H9 (cell line): Measurements from ENCODE around the gene PDE8A. TPM values are rescaled to one million over a fixed set of nuclear protein-coding genes. Genes with fewer than 3 reads are reported as not detected.

ENCODE experiments used
- DNase-seq: peaks from one replicate; pipeline ENCODE4 v3.0.0-alpha.2; 2017
- H2AFZ ChIP-seq: one replicate; pipeline ENCODE4 v1.6.1; 2013; ENCODE audit warnings: mild to moderate bottlenecking, low read length, control low read depth, moderate library complexity
- H2AK5ac ChIP-seq: 2 replicates; pipeline ENCODE4 v1.6.1; 2013; ENCODE audit warnings: low read length, control low read depth, mixed read lengths; ENCODE audit not compliant: insufficient read length
- H2BK120ac ChIP-seq: one replicate; pipeline ENCODE4 v1.6.1; 2013; ENCODE audit warnings: low read depth, mild to moderate bottlenecking, low read length, control low read depth, inconsistent platforms; ENCODE audit not compliant: poor library complexity, severe bottlenecking
- H2BK12ac ChIP-seq: 2 replicates; pipeline ENCODE4 v1.6.1; 2013; ENCODE audit warnings: low read length, control low read depth, mixed read lengths, low read depth; ENCODE audit not compliant: insufficient read length
- H2BK15ac ChIP-seq: 2 replicates; pipeline ENCODE4 v1.6.1; 2013; ENCODE audit warnings: low read depth, low read length, control low read depth
- H2BK20ac ChIP-seq: one replicate; pipeline ENCODE4 v1.6.1; 2013; ENCODE audit warnings: low read depth, mild to moderate bottlenecking, low read length, control low read depth, inconsistent platforms; ENCODE audit not compliant: poor library complexity, severe bottlenecking
- H2BK5ac ChIP-seq: 2 replicates; pipeline ENCODE4 v1.6.1; 2013; ENCODE audit warnings: low read length, control low read depth, mixed read lengths; ENCODE audit not compliant: insufficient read length
- H3K14ac ChIP-seq: 2 replicates; pipeline ENCODE4 v1.6.1; 2013; ENCODE audit warnings: low read length, control low read depth; ENCODE audit not compliant: insufficient read depth
- H3K18ac ChIP-seq: 2 replicates; pipeline ENCODE4 v1.6.1; 2013; ENCODE audit warnings: low read depth, mild to moderate bottlenecking, mixed read lengths, low read length, control low read depth; ENCODE audit not compliant: insufficient read length
- H3K23ac ChIP-seq: 2 replicates; pipeline ENCODE4 v1.6.1; 2013; ENCODE audit warnings: low read length, control low read depth, mixed read lengths, low read depth; ENCODE audit not compliant: insufficient read length
- H3K23me2 ChIP-seq: 2 replicates; pipeline ENCODE4 v1.6.1; 2013; ENCODE audit warnings: low read depth, mild to moderate bottlenecking, mixed read lengths, low read length, control low read depth; ENCODE audit not compliant: insufficient read length, poor library complexity, severe bottlenecking
- H3K27ac ChIP-seq: 2 replicates; pipeline ENCODE4 v1.5.1; 2013; ENCODE audit warnings: low read length, control low read depth, mixed read lengths, low read depth; ENCODE audit not compliant: insufficient read length
- H3K27me3 ChIP-seq: 2 replicates; pipeline ENCODE4 v1.6.1; 2013; ENCODE audit warnings: low read length, control low read depth, inconsistent platforms; ENCODE audit not compliant: insufficient read depth
- H3K4ac ChIP-seq: 2 replicates; pipeline ENCODE4 v1.6.1; 2013; ENCODE audit warnings: low read depth, mild to moderate bottlenecking, control low read depth, inconsistent platforms, low read length, moderate library complexity
- H3K4me1 ChIP-seq: 2 replicates; pipeline ENCODE4 v1.6.1; 2013; ENCODE audit warnings: low read length, control low read depth, inconsistent platforms; ENCODE audit not compliant: insufficient read depth
- H3K4me2 ChIP-seq: 2 replicates; pipeline ENCODE4 v1.6.1; 2013; ENCODE audit warnings: low read length, control low read depth, mixed read lengths; ENCODE audit not compliant: insufficient read length, insufficient read depth
- H3K56ac ChIP-seq: 2 replicates; pipeline ENCODE4 v1.6.1; 2013; ENCODE audit warnings: low read depth, mild to moderate bottlenecking, mixed read lengths, low read length, control low read depth; ENCODE audit not compliant: insufficient read length
- H3K79me1 ChIP-seq: 2 replicates; pipeline ENCODE4 v1.6.1; 2013; ENCODE audit warnings: low read depth, mild to moderate bottlenecking, moderate library complexity, low read length, control low read depth, inconsistent platforms; ENCODE audit not compliant: insufficient read depth, poor library complexity, severe bottlenecking
- H3K79me2 ChIP-seq: 2 replicates; pipeline ENCODE4 v1.6.1; 2013; ENCODE audit warnings: low read length, control low read depth, inconsistent platforms; ENCODE audit not compliant: insufficient read depth
- H3K9ac ChIP-seq: 2 replicates; pipeline ENCODE4 v1.6.1; 2013; ENCODE audit warnings: low read length, control low read depth, mixed read lengths; ENCODE audit not compliant: insufficient read length; ENCODE audit errors: extremely low read depth
- H3K9me3 ChIP-seq: one replicate; pipeline ENCODE4 v1.6.1; 2013; ENCODE audit warnings: low read depth, low read length, inconsistent platforms; ENCODE audit not compliant: control insufficient read depth
- H3T11ph ChIP-seq: one replicate; pipeline ENCODE4 v1.6.1; 2013; ENCODE audit warnings: mild to moderate bottlenecking, low read length, control low read depth, inconsistent platforms
- H4K20me1 ChIP-seq: one replicate; pipeline ENCODE4 v1.6.1; 2013; ENCODE audit not compliant: control insufficient read depth, insufficient read length, insufficient read depth
- H4K5ac ChIP-seq: 2 replicates; pipeline ENCODE4 v1.6.1; 2013; ENCODE audit warnings: low read depth, mild to moderate bottlenecking, mixed read lengths, low read length, control low read depth; ENCODE audit not compliant: insufficient read length
- H4K8ac ChIP-seq: replicated peaks from 2 replicates; pipeline ENCODE4 v1.6.1; 2013; ENCODE audit warnings: low read length, control low read depth, mixed read lengths, low read depth; ENCODE audit not compliant: insufficient read length
- H4K91ac ChIP-seq: 2 replicates; pipeline ENCODE4 v1.6.1; 2013; ENCODE audit warnings: low read depth, mild to moderate bottlenecking, moderate library complexity, mixed read lengths, low read length, control low read depth; ENCODE audit not compliant: insufficient read length
- H3K27ac Mint-ChIP-seq, 3 experiments: 2 replicates in 2 of 3; 3 replicates in 1 of 3; pipeline ENCODE4 v1.8.0; 2020 to 2021; ENCODE audit warnings: mixed read lengths in 3 of 3, mild to moderate bottlenecking in 1 of 3, moderate library complexity in 1 of 3
- H3K27me3 Mint-ChIP-seq: 2 replicates; pipeline ENCODE4 v1.8.0; 2021; ENCODE audit warnings: low read depth, mild to moderate bottlenecking, moderate library complexity, mixed read lengths
- H3K36me3 Mint-ChIP-seq, 3 experiments: 2 replicates in 2 of 3; 3 replicates in 1 of 3; pipeline ENCODE4 v1.8.0; 2020 to 2021; ENCODE audit warnings: low read depth in 3 of 3, mixed read lengths in 3 of 3; ENCODE audit not compliant: insufficient read depth in 1 of 3
- H3K4me1 Mint-ChIP-seq, 2 experiments: 2 replicates each; pipeline ENCODE4 v1.8.0; 2020; ENCODE audit warnings: mixed read lengths in 2 of 2
- H3K4me3 Mint-ChIP-seq, 2 experiments: 2 replicates in 1 of 2; 3 replicates in 1 of 2; pipeline ENCODE4 v1.8.0; 2020 to 2021; ENCODE audit warnings: mild to moderate bottlenecking in 2 of 2, mixed read lengths in 2 of 2, moderate library complexity in 1 of 2
- H3K9me3 Mint-ChIP-seq, 2 experiments: 2 replicates in 1 of 2; 3 replicates in 1 of 2; pipeline ENCODE4 v1.8.0; 2020; ENCODE audit warnings: mild to moderate bottlenecking in 2 of 2, mixed read lengths in 2 of 2, moderate library complexity in 1 of 2
- CTCF ChIP-seq: fragments of 200-600 bp; sonication (generic); conservative IDR thresholded peaks from 3 replicates; pipeline ENCODE4 v1.8.0; 2021; ENCODE audit warnings: antibody characterized with exemption, mild to moderate bottlenecking
- WGBS: extraction: QIAGEN DNeasy Blood & Tissue Kit; methylation state at CpG from one replicate; pipeline ENCODE4 v1.1.7; 2013; ENCODE audit warnings: missing lambda C conversion rate, low lambda C conversion rate, mixed read lengths; ENCODE audit not compliant: insufficient read length; ENCODE audit errors: extremely low coverage; 5-methylcytosine and 5-hydroxymethylcytosine counted together
- total RNA-seq: library from RNA; stranded (reverse); gene quantifications from 2 replicates; pipeline ENCODE4 v1.2.1, GENCODE V29; 2021

The PDE8A gene
- total RNA-seq, 1 experiment from 2014 or later: 9.3 TPM

- H4K20me1 ChIP-seq: no peaks in the 10 kb centered on the region
- TF ChIP-seq CTCF: no peak
Observed at GRCh38 chr15:85005746-85006145, 24.1 kb downstream of the PDE8A start.

More at GRCh38 chr15:85005746-85006145, 24.1 kb downstream of the PDE8A start:
- H3K56ac ChIP-seq: no peak overlapping the region
- no peak overlapping the region for H3K27ac ChIP-seq
- H4K8ac ChIP-seq: no peak overlapping the region
- H3K14ac ChIP-seq: no peak overlapping the region
- no peak overlapping the region for H2AFZ ChIP-seq
- no peak overlapping the region for H3K9ac ChIP-seq
- no peak overlapping the region for H3K23ac ChIP-seq
- H3K79me2 ChIP-seq: 0 out of 2 replicates have a peak, but pooled peaks cover 3% of the 10 kb centered on the region
- Mint-ChIP-seq H3K9me3 (no peaks in the 10 kb centered on the region), H3K27me3 (no peaks in the 10 kb centered on the region), H3K4me3 (no peak overlapping the region), H3K36me3 (no peaks in the 10 kb centered on the region; a peak in 1 of 7 replicates), H3K4me1 (peaks cover 10 to 18% of the 10 kb centered on the region in 2 experiments; a peak in 2 of 4 replicates), H3K27ac (no peak overlapping the region)
- no peaks in the 10 kb centered on the region for H3K79me1 ChIP-seq
- H3K9me3 ChIP-seq: no peaks in the 10 kb centered on the region
- H2BK12ac ChIP-seq: no peak overlapping the region
- no peak overlapping the region for H2BK20ac ChIP-seq
- H2BK15ac ChIP-seq: no peak overlapping the region
- no peak overlapping the region for H2AK5ac ChIP-seq
- no peak overlapping the region for H4K91ac ChIP-seq
- no peak overlapping the region for H3K18ac ChIP-seq
- H3K4me1 ChIP-seq: no peaks in the 10 kb centered on the region
- no CpG with 5 or more reads among the region's 5 CpGs for WGBS
- no peak overlapping the region for H2BK5ac ChIP-seq
- H3K27me3 ChIP-seq: no peaks in the 10 kb centered on the region
- H3K4me2 ChIP-seq: no peak overlapping the region
- no peaks in the 10 kb centered on the region for H3K23me2 ChIP-seq
- H3T11ph ChIP-seq: no peak overlapping the region
- no peak for DNase-seq
- no peak overlapping the region for H3K4ac ChIP-seq
- H4K5ac ChIP-seq: no peak overlapping the region
- H2BK120ac ChIP-seq: no peak overlapping the region
